HG03342 (cell line): Measurements from ENCODE around the gene YES1.
"Not testable (repeated sequence)": the region's sequence is repeated elsewhere in the genome, so short reads cannot be mapped to it uniquely, and the experiment has no call there.

Experiments used
- ATAC-seq: cut with Tn5 transposase; IDR thresholded peaks from one replicate; pipeline ENCODE4 v1.9.1; 2021; ENCODE audit warnings: mild to moderate bottlenecking, moderate library complexity; ENCODE audit not compliant: unreplicated experiment

Gene YES1

GRCh38 chr18:785242-785641 is 26.8 kb downstream of the YES1 start:
- ATAC-seq = no peak

- no peak for ATAC-seq
These were observed 27.4 kb downstream of the YES1 start for GRCh38 chr18:784470-785172.

- ATAC-seq = no peak
These were observed 33.7 kb downstream of the YES1 start for GRCh38 chr18:778194-778927.

GRCh38 chr18:777021-777420 is 35.0 kb downstream of the YES1 start:
- no peak for ATAC-seq

- ATAC-seq = not testable (repeated sequence)
These were observed 36.0 kb downstream of the YES1 start for GRCh38 chr18:776044-776443.

- no peak for ATAC-seq
These were observed 37.2 kb downstream of the YES1 start for GRCh38 chr18:774811-775210.

- no peak for ATAC-seq
These were observed 37.9 kb downstream of the YES1 start for GRCh38 chr18:773980-774624.

GRCh38 chr18:770583-770961 is 41.5 kb downstream of the YES1 start:
- ATAC-seq = no peak

GRCh38 chr18:767961-768360 is 44.1 kb downstream of the YES1 start:
- ATAC-seq = no peak

GRCh38 chr18:767084-767882 is 44.8 kb downstream of the YES1 start:
- ATAC-seq = no peak

- no peak for ATAC-seq
These were observed 45.5 kb downstream of the YES1 start for GRCh38 chr18:766550-766860.

- no peak for ATAC-seq
These were observed 46.1 kb downstream of the YES1 start for GRCh38 chr18:765764-766549.

- not testable (repeated sequence) for ATAC-seq
These were observed 52.2 kb downstream of the YES1 start for GRCh38 chr18:759864-760263.

GRCh38 chr18:755506-755905 is 56.5 kb downstream of the YES1 start:
- ATAC-seq = no peak

GRCh38 chr18:754656-755055 is 57.4 kb downstream of the YES1 start:
- no peak for ATAC-seq

- no peak for ATAC-seq
These were observed 61.6 kb downstream of the YES1 start for GRCh38 chr18:750456-750855.

- no peak for ATAC-seq
These were observed 67.0 kb downstream of the YES1 start for GRCh38 chr18:744832-745597.

GRCh38 chr18:741931-742512 is 70.0 kb downstream of the YES1 start:
- peak; percentile 90 for ATAC-seq

- ATAC-seq = no peak
These were observed 79.7 kb downstream of the YES1 start for GRCh38 chr18:732371-732770.

- ATAC-seq = no peak
These were observed 80.9 kb downstream of the YES1 start for GRCh38 chr18:731185-731584.
